HG02981 (cell line): ENCODE results near the gene DACH1.

Experiments used
- ATAC-seq: cut with Tn5 transposase; IDR thresholded peaks from one replicate; pipeline ENCODE4 v1.9.1; 2021; ENCODE audit warnings: mild to moderate bottlenecking, moderate library complexity; ENCODE audit not compliant: unreplicated experiment

DACH1 gene

GRCh38 chr13:71830736-71831135 lies 36.3 kb downstream of the DACH1 start:
- no peak for ATAC-seq

- no peak for ATAC-seq
Observed at GRCh38 chr13:71830323-71830722, 36.7 kb downstream of the DACH1 start.

- ATAC-seq, result no peak
Observed at GRCh38 chr13:71829547-71829946, 37.5 kb downstream of the DACH1 start.

- ATAC-seq, result no peak
Observed at GRCh38 chr13:71828564-71828963, 38.4 kb downstream of the DACH1 start.

- no peak for ATAC-seq
Observed at GRCh38 chr13:71828117-71828516, 38.9 kb downstream of the DACH1 start.

- no peak for ATAC-seq
Observed at GRCh38 chr13:71827241-71827640, 39.8 kb downstream of the DACH1 start.

- ATAC-seq, result no peak
Observed at GRCh38 chr13:71820699-71821098, 46.3 kb downstream of the DACH1 start.

DNA sequence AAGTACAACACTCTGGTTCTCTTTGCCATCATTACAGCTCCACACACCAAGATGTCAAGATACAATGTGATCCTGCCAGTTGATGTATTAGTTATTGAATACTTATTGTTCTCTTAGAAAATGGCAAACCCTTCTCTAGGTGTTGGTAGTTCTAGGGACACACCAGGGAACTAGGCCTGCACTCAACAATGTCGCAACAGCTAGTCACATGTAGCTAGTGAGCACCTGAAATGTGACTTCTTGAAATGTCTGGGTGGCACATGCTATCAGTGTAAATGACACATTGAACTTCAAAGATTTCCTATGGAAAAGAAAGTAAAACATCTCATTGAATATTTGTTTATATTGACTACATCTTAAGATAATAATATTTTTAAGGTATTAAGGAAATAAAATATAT lies 49.7 kb downstream of the DACH1 start:
- no peak for ATAC-seq

GRCh38 chr13:71814806-71815360 lies 52.1 kb downstream of the DACH1 start:
- no peak for ATAC-seq

DNA sequence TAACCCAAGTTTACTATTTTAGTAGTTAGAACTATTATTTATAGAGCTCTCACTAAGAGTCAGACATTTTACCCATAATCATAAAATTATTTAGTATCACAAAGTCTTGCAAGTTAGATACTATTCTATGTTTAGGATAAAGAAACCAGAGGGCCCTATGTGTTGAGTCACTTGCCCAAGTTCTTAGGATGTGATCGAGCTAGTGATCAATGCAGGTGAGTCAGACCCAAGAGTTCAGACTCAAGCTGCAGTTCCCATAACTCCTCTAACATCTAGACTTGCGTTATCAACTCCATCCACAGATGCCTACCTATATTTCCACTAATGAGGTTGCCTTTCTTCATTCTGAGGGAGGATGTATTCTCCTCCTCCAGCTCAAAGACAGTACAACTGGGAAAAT lies 53.8 kb downstream of the DACH1 start:
- no peak for ATAC-seq

GRCh38 chr13:71811344-71811743 lies 55.7 kb downstream of the DACH1 start:
- no peak for ATAC-seq

DNA sequence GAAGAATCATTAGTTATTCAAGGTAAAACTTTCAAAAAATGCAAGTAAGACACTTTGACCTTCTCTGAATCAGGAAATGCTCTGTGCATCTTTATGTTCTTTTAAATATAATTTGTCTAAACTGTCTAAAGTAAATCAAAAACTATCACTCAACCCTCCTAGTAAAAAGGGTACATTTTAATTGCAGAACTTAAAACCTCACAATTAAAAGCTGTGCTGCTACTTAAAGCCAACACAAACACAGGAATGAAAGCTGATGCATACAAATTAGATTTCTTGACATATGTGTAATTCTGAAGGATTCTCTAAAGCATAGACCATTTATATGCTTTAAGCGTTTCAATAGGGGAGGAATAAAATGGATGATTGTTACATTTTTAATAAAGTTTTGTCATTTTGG lies 58.3 kb downstream of the DACH1 start:
- no peak for ATAC-seq

DNA sequence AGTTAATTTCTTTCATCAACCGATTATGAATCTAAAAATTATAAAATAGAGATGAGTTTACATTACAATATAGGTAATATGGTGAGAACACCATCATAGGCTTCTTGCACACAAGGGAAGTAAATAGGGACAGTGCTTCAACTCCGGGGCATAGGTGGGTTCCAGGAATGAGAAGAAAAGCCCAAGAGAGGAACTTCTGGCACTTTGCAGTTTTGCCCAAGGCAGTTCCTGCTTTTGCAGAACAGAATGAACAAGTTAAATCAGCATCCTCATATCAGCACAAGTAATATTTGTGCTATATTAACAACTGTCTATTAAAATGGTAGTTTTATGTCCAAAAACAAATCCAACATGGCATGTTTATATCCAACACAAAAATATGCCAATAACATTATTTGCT lies 60.1 kb downstream of the DACH1 start:
- no peak for ATAC-seq

DNA sequence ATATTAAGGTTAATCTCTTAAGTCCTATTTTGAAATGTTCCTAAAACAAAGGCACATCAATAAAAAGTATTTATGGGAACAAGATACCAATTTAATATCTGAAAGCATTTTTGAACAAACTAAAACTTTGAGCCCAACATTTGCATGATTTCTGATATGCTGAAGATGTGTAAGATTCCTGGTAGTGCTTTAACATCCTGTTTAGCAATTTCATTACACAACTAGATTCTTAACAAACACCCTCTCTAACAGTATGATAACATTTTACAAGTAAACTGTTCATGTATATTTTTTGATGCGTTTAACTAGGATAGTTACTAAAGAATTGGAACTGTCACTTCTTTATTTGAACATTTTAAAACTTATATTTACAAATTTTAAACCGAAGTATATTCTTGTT lies 63.9 kb downstream of the DACH1 start:
- ATAC-seq, result no peak

GRCh38 chr13:71801781-71802180 lies 65.2 kb downstream of the DACH1 start:
- no peak for ATAC-seq

- no peak for ATAC-seq
Observed at GRCh38 chr13:71801165-71801760, 65.7 kb downstream of the DACH1 start.

DNA sequence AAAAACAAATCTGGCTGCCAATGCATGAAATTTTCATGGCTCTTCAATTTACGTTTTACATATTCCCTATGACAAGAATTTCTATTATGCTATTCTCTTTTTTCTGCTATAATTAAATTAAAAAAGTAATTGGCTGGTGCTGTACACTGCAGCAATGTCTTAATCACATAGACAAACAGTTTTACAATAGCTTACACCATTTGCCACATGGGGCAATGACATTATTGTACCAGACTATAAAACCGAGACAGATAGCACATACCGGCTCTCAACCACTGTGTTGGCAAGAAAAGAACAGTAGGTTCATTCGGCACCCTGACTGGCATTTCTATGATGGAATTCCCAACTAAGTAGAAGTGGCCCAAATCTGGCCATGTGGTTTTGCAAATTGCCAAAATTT lies 67.7 kb downstream of the DACH1 start:
- no peak for ATAC-seq

DNA sequence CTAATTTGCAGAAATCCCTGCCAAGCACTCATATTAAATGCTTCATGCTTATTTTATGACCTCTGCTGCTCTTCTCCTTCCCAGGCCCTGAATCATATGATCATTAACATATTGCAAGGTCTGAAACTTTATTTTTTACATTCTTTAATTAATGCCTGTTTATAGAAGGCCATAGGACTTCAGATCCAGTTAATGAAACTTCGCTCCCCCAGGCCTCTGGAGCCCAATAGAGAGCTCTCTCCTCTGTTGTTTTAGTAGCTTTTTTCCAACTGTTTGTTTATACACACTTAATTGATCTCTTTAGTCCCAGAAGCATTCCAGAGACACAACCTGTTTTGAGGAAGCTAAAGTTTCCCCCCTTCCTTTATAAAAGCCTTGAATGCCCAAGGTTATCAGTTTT lies 68.3 kb downstream of the DACH1 start:
- ATAC-seq, result no peak

DNA sequence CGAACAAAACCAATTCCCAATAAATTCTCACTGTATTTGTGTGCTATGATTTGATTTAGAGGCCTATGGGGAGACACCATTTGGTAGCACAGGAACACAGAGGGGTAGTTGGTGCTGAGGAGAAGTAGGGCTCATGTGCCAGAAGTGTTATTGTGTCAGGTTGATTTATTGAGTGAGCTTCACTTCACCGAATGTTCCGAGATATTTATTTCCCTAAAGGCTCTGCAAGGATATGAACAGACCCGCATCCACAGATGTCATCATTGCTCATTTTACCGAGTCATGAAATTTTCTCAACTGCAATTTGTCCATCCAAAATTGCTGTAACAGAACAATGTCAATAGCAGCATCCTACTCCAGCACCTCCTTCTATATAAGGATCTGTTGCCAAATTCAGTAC lies 69.5 kb downstream of the DACH1 start:
- no peak for ATAC-seq

GRCh38 chr13:71789693-71790329 lies 77.2 kb downstream of the DACH1 start:
- ATAC-seq, result no peak

DNA sequence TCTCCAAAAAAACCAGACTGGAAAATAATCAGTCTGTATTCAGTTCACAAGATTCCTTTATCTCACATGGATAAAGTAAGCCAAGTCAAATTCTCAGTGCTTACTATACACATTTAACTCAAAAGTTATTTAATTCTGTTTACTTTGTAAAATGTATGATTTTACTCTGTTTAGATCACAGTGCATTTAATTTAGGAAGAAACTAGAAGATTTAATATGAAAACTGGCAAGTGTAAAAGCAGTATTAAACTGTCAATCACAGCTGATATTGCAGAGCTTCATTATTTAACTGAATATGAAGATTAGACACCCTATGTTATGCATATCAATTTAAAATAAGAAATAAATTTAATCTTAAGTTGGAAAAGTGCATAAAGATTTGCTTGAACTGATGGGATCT lies 78.0 kb downstream of the DACH1 start:
- no peak for ATAC-seq

GRCh38 chr13:71787414-71787813 lies 79.6 kb downstream of the DACH1 start:
- no peak for ATAC-seq

DNA sequence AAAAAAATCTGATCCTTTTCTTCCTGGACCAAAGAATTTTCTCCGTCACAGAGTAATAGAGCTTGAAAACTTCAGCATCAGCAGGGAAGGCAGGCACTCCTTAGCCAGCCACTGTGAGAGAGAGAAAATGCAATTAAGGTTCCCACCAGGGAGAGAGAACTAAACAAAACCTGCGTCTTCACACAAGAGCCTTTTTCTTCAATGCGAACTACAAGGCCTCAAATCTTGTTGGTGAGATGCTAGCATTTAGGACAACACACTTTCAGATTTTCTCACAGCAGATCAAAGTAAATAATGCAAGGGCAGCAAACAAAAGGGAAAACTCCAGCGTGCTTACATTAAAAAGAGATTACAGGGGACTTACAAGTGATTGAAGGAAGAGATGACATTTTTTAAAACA lies 80.1 kb downstream of the DACH1 start:
- ATAC-seq, result no peak
